ENCODE results near the gene TCF4.

TCF4 gene

GRCh38 chr18:55307505-55307904 lies 280.5 kb downstream of the TCF4 start:
- Histone ChIP-seq H3K27me3 (ENCODE audit: control insufficient read depth, insufficient read depth, low read length) (no peaks in the 10 kb centered on the region), H3K27ac (ENCODE audit: low read depth, low read length) (no peak overlapping the region), H3K4me1 (ENCODE audit: control insufficient read depth, insufficient read depth, low read length) (peaks cover 20% of the 10 kb centered on the region), H3K9ac (ENCODE audit: low read length) (no peak overlapping the region), H3K4me3 (ENCODE audit: low read depth, low read length) (no peak overlapping the region), H3K36me3 (ENCODE audit: control insufficient read depth, insufficient read depth, low read length) (no peaks in the 10 kb centered on the region), H3K9me3 (ENCODE audit: control insufficient read depth, insufficient read depth, low read depth, low read length) (no peaks in the 10 kb centered on the region)

- Histone ChIP-seq H3K9ac (ENCODE audit: low read length) (no peak overlapping the region), H3K4me1 (ENCODE audit: control insufficient read depth, insufficient read depth, low read length) (peaks cover 25% of the 10 kb centered on the region), H3K36me3 (ENCODE audit: control insufficient read depth, insufficient read depth, low read length) (no peaks in the 10 kb centered on the region), H3K27me3 (ENCODE audit: control insufficient read depth, insufficient read depth, low read length) (no peaks in the 10 kb centered on the region), H3K9me3 (ENCODE audit: control insufficient read depth, insufficient read depth, low read depth, low read length) (no peaks in the 10 kb centered on the region), H3K27ac (ENCODE audit: low read depth, low read length) (no peak overlapping the region), H3K4me3 (ENCODE audit: low read depth, low read length) (no peak overlapping the region)
Observed at GRCh38 chr18:55306359-55307024, 281.5 kb downstream of the TCF4 start.

GRCh38 chr18:55302167-55302833 lies 285.7 kb downstream of the TCF4 start:
- Histone ChIP-seq H3K4me3 (ENCODE audit: low read depth, low read length) (no peak overlapping the region), H3K27me3 (ENCODE audit: control insufficient read depth, insufficient read depth, low read length) (no peaks in the 10 kb centered on the region), H3K9me3 (ENCODE audit: control insufficient read depth, insufficient read depth, low read depth, low read length) (no peaks in the 10 kb centered on the region), H3K4me1 (ENCODE audit: control insufficient read depth, insufficient read depth, low read length) (peaks cover 49% of the 10 kb centered on the region), H3K27ac (ENCODE audit: low read depth, low read length) (no peak overlapping the region), H3K36me3 (ENCODE audit: control insufficient read depth, insufficient read depth, low read length) (no peaks in the 10 kb centered on the region), H3K9ac (ENCODE audit: low read length) (no peak overlapping the region)

GRCh38 chr18:55301824-55302166 lies 286.2 kb downstream of the TCF4 start:
- Histone ChIP-seq H3K9ac (ENCODE audit: low read length) (no peak overlapping the region), H3K4me3 (ENCODE audit: low read depth, low read length) (no peak overlapping the region), H3K27me3 (ENCODE audit: control insufficient read depth, insufficient read depth, low read length) (no peaks in the 10 kb centered on the region), H3K27ac (ENCODE audit: low read depth, low read length) (no peak overlapping the region), H3K4me1 (ENCODE audit: control insufficient read depth, insufficient read depth, low read length) (peaks cover 52% of the 10 kb centered on the region), H3K9me3 (ENCODE audit: control insufficient read depth, insufficient read depth, low read depth, low read length) (no peaks in the 10 kb centered on the region), H3K36me3 (ENCODE audit: control insufficient read depth, insufficient read depth, low read length) (no peaks in the 10 kb centered on the region)

GRCh38 chr18:55300936-55301531 lies 287.0 kb downstream of the TCF4 start:
- Histone ChIP-seq H3K4me3 (ENCODE audit: low read depth, low read length) (no peak overlapping the region), H3K9me3 (ENCODE audit: control insufficient read depth, insufficient read depth, low read depth, low read length) (no peaks in the 10 kb centered on the region), H3K27me3 (ENCODE audit: control insufficient read depth, insufficient read depth, low read length) (no peaks in the 10 kb centered on the region), H3K4me1 (ENCODE audit: control insufficient read depth, insufficient read depth, low read length) (peaks cover 52% of the 10 kb centered on the region), H3K9ac (ENCODE audit: low read length) (no peak overlapping the region), H3K36me3 (ENCODE audit: control insufficient read depth, insufficient read depth, low read length) (no peaks in the 10 kb centered on the region), H3K27ac (ENCODE audit: low read depth, low read length) (no peak overlapping the region)

- no peak overlapping the region for H3K4me3 ChIP-seq (ENCODE audit: low read depth, low read length)
- no peaks in the 10 kb centered on the region for H3K27me3 ChIP-seq (ENCODE audit: control insufficient read depth, insufficient read depth, low read length)
- no peaks in the 10 kb centered on the region for H3K36me3 ChIP-seq (ENCODE audit: control insufficient read depth, insufficient read depth, low read length)
- H3K9ac ChIP-seq (ENCODE audit: low read length) = no peak overlapping the region
- H3K27ac ChIP-seq (ENCODE audit: low read depth, low read length) = no peak overlapping the region
- peaks cover 52% of the 10 kb centered on the region for H3K4me1 ChIP-seq (ENCODE audit: control insufficient read depth, insufficient read depth, low read length)
- no peaks in the 10 kb centered on the region for H3K9me3 ChIP-seq (ENCODE audit: control insufficient read depth, insufficient read depth, low read depth, low read length)
Observed at GRCh38 chr18:55300421-55300935, 287.5 kb downstream of the TCF4 start.

GRCh38 chr18:55296778-55297177 lies 291.2 kb downstream of the TCF4 start:
- Histone ChIP-seq H3K9ac (ENCODE audit: low read length) (no peak overlapping the region), H3K9me3 (ENCODE audit: control insufficient read depth, insufficient read depth, low read depth, low read length) (no peaks in the 10 kb centered on the region), H3K27ac (ENCODE audit: low read depth, low read length) (no peak overlapping the region), H3K36me3 (ENCODE audit: control insufficient read depth, insufficient read depth, low read length) (no peaks in the 10 kb centered on the region), H3K4me1 (ENCODE audit: control insufficient read depth, insufficient read depth, low read length) (peaks cover 33% of the 10 kb centered on the region), H3K4me3 (ENCODE audit: low read depth, low read length) (no peak overlapping the region), H3K27me3 (ENCODE audit: control insufficient read depth, insufficient read depth, low read length) (no peaks in the 10 kb centered on the region)

- Histone ChIP-seq H3K36me3 (ENCODE audit: control insufficient read depth, insufficient read depth, low read length) (no peaks in the 10 kb centered on the region), H3K4me1 (ENCODE audit: control insufficient read depth, insufficient read depth, low read length) (peaks cover 35% of the 10 kb centered on the region), H3K9ac (ENCODE audit: low read length) (no peak overlapping the region), H3K9me3 (ENCODE audit: control insufficient read depth, insufficient read depth, low read depth, low read length) (no peaks in the 10 kb centered on the region), H3K27me3 (ENCODE audit: control insufficient read depth, insufficient read depth, low read length) (no peaks in the 10 kb centered on the region), H3K27ac (ENCODE audit: low read depth, low read length) (no peak overlapping the region), H3K4me3 (ENCODE audit: low read depth, low read length) (no peak overlapping the region)
Observed at GRCh38 chr18:55296115-55296514, 291.9 kb downstream of the TCF4 start.

GRCh38 chr18:55290898-55291297 lies 297.1 kb downstream of the TCF4 start:
- Histone ChIP-seq H3K27ac (ENCODE audit: low read depth, low read length) (no peak overlapping the region), H3K9ac (ENCODE audit: low read length) (no peak overlapping the region), H3K4me3 (ENCODE audit: low read depth, low read length) (no peak overlapping the region), H3K9me3 (ENCODE audit: control insufficient read depth, insufficient read depth, low read depth, low read length) (no peaks in the 10 kb centered on the region), H3K36me3 (ENCODE audit: control insufficient read depth, insufficient read depth, low read length) (no peaks in the 10 kb centered on the region), H3K4me1 (ENCODE audit: control insufficient read depth, insufficient read depth, low read length) (peaks cover 17% of the 10 kb centered on the region), H3K27me3 (ENCODE audit: control insufficient read depth, insufficient read depth, low read length) (no peaks in the 10 kb centered on the region)

- Histone ChIP-seq H3K9ac (ENCODE audit: low read length) (no peak overlapping the region), H3K27me3 (ENCODE audit: control insufficient read depth, insufficient read depth, low read length) (no peaks in the 10 kb centered on the region), H3K9me3 (ENCODE audit: control insufficient read depth, insufficient read depth, low read depth, low read length) (no peaks in the 10 kb centered on the region), H3K4me3 (ENCODE audit: low read depth, low read length) (no peak overlapping the region), H3K27ac (ENCODE audit: low read depth, low read length) (no peak overlapping the region), H3K4me1 (ENCODE audit: control insufficient read depth, insufficient read depth, low read length) (peaks cover 17% of the 10 kb centered on the region), H3K36me3 (ENCODE audit: control insufficient read depth, insufficient read depth, low read length) (no peaks in the 10 kb centered on the region)
Observed at GRCh38 chr18:55289775-55290174, 298.2 kb downstream of the TCF4 start.

GRCh38 chr18:55289048-55289447 lies 298.9 kb downstream of the TCF4 start:
- Histone ChIP-seq H3K36me3 (ENCODE audit: control insufficient read depth, insufficient read depth, low read length) (no peaks in the 10 kb centered on the region), H3K4me3 (ENCODE audit: low read depth, low read length) (no peak overlapping the region), H3K4me1 (ENCODE audit: control insufficient read depth, insufficient read depth, low read length) (peaks cover 17% of the 10 kb centered on the region), H3K27ac (ENCODE audit: low read depth, low read length) (no peak overlapping the region), H3K9me3 (ENCODE audit: control insufficient read depth, insufficient read depth, low read depth, low read length) (no peaks in the 10 kb centered on the region), H3K9ac (ENCODE audit: low read length) (no peak overlapping the region), H3K27me3 (ENCODE audit: control insufficient read depth, insufficient read depth, low read length) (no peaks in the 10 kb centered on the region)

All from HUES6 (cell line).